HL-60 (cell line): ENCODE results near the gene TOMM20.

ENCODE experiments used
- DNase-seq, 2 experiments: peaks; one replicate each; pipeline ENCODE4 v3.0.0-alpha.2; 2010 to 2020; ENCODE audit warnings: low read depth in 1 of 2, low spot score in 1 of 2
- H3K27ac ChIP-seq: fragments of 250-450 bp; sonication (Bioruptor Pico); replicated peaks from 2 replicates; pipeline ENCODE4 v1.5.1; 2020; ENCODE audit warnings: mild to moderate bottlenecking, moderate library complexity
- H3K27me3 ChIP-seq: fragments of 250-450 bp; sonication (Bioruptor Pico); 2 replicates; pipeline ENCODE4 v1.5.1; 2021; ENCODE audit warnings: mild to moderate bottlenecking, moderate library complexity; ENCODE audit not compliant: insufficient read depth, poor library complexity, severe bottlenecking
- H3K4me3 ChIP-seq: replicated peaks from 2 replicates; pipeline ENCODE4 v1.5.1; 2011; ENCODE audit warnings: mild to moderate bottlenecking, control low read depth, low read length; ENCODE audit not compliant: insufficient read depth
- CTCF ChIP-seq: IDR thresholded peaks from one replicate; pipeline ENCODE4 v1.5.1; 2011; ENCODE audit warnings: low read length, control low read depth, inconsistent platforms; ENCODE audit not compliant: insufficient read depth
- GABPA ChIP-seq: IDR thresholded peaks from 2 replicates; pipeline ENCODE4 v1.6.1; 2012; ENCODE audit warnings: low read depth
- POLR2AphosphoS5 ChIP-seq: IDR thresholded peaks from 2 replicates; pipeline ENCODE4 v1.6.1; 2012; ENCODE audit warnings: low read depth
- REST ChIP-seq: IDR thresholded peaks from 2 replicates; pipeline ENCODE4 v1.6.1; 2012; ENCODE audit warnings: low read depth; ENCODE audit not compliant: insufficient replicate concordance
- SPI1 ChIP-seq: IDR thresholded peaks from 2 replicates; pipeline ENCODE4 v1.6.1; 2012; ENCODE audit warnings: low read depth, mild to moderate bottlenecking, borderline replicate concordance

Gene TOMM20

DNA sequence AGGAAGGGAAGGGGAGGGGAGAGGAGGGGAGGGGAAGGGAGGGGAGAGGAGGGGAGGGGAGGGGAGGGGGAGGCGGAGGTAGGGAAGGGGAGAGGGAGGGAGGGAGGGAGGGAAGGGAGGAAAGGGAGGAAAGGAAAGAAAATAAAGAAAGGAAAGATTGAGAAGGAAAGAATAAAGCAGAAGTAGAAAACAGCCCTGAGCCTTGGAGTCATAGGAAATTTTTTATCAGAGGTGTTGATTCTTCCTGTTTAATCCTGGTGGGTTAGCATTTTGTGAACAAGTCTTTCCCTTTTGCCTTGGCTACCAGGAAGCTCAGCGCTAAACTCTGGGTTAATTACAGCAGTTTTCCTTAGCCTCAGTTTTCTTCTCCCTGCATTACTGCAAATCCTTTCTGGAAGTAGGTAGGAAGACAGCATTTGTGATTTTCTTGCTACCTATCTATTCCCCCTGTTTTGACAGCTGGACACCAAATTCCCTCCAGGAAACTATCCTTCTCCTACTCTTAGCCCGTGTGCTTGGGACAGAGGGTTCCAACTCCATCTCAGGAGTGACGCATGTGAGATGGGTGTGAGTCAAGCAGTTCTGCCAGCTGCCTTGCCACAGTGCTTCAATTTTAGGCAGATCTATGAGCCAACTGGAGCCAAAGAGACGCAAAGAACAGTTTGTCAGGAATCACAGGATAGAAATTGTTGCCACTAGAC, 26.9 kb downstream of the TOMM20 start:
- Histone ChIP-seq H3K4me3 (no peak overlapping the region), H3K27me3 (no peaks in the 10 kb centered on the region), H3K27ac (no peak overlapping the region)
- no peak for TF ChIP-seq CTCF
- TF ChIP-seq GABPA, result no peak
- no peak for TF ChIP-seq SPI1
- TF ChIP-seq POLR2AphosphoS5, result no peak
- TF ChIP-seq REST, result no peak
- no peak for DNase-seq

DNA sequence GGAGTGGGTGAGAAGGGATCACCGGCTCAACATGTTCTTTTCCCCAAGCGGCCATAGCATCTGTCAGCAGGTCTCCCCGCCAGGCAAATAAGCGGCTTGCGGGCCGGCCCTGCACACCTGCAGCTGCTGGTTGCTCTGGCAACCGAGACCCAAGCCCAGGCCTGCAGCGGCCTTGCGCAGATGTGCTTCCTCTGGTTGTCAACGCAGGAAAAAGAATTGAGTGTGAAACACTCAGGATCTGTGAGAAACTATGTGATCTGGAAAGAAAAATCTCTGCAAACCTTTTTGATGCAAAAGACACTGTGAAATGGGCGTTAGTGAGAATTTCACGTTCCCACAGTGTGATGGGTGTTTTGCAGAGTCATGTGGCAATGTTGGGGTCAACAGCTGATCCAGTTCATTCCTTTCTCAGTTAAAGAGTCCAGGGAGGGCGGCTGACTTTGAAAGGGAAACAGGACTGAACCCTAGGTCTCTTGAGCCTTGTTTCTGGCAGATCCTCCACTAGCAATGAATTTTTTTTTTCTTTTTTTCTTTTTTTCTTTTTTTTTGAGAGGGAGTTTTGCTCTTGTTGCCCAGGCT, 28.4 kb downstream of the TOMM20 start:
- Histone ChIP-seq H3K4me3 (no peak overlapping the region), H3K27me3 (no peaks in the 10 kb centered on the region), H3K27ac (no peak overlapping the region)
- TF ChIP-seq CTCF (no peak), SPI1 (no peak), POLR2AphosphoS5 (no peak), GABPA (no peak), REST (no peak)
- DNase-seq, result no peak

DNA sequence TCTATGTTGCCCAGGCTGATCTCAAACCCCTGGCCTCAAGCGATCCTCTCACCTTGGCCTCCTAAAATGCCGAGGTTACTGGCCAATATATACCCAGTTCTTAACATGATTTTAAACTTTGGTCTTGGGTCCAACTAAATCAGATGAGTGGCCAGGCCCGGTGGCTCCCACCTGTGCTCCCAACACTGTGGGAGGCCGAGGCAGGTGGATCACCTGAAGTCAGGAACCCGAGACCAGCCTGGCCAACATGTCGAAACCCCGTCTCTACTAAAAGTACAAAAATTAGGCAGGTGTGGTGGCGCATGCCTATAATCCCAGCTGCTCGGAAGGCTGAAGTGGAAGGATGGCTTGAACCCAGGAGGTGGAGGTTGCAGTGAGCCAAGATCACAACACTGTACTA, 29.6 kb downstream of the TOMM20 start:
- TF ChIP-seq REST (no peak), GABPA (no peak), SPI1 (no peak), CTCF (no peak), POLR2AphosphoS5 (no peak)
- DNase-seq, result no peak
- Histone ChIP-seq H3K27me3 (no peaks in the 10 kb centered on the region), H3K4me3 (no peak overlapping the region), H3K27ac (no peak overlapping the region)
